ENCODE results near the gene EML4.
A peak's percentile ranks its signal among the peaks of the same experiment; 100 is the strongest.
"Not testable (repeated sequence)": the region's sequence is repeated elsewhere in the genome, so short reads cannot be mapped to it uniquely, and the experiment has no call there.

The EML4 gene

GRCh38 chr2:42169874-42170521 is 845 bp downstream of the EML4 start:
- H3K9me3 Mint-ChIP-seq: no peaks in the 10 kb centered on the region
- no peak overlapping the region for H3K27ac Mint-ChIP-seq
- no peaks in the 10 kb centered on the region for H3K36me3 Mint-ChIP-seq (ENCODE audit: low read depth)
- no peak for TF ChIP-seq CTCF (IDR thresholded peaks at IDR 0.05)
- peak; percentile 7 for DNase-seq
- H3K4me1 Mint-ChIP-seq: no peaks in the 10 kb centered on the region
- H3K27me3 Mint-ChIP-seq (ENCODE audit: low read depth, poor library complexity): no peaks in the 10 kb centered on the region
- H3K4me3 Mint-ChIP-seq: no peak overlapping the region

GRCh38 chr2:42170619-42171395 is 1.7 kb downstream of the EML4 start:
- Mint-ChIP-seq H3K4me1 (no peaks in the 10 kb centered on the region), H3K27ac (no peak overlapping the region), H3K9me3 (no peaks in the 10 kb centered on the region), H3K36me3 (ENCODE audit: low read depth) (peaks cover 2% of the 10 kb centered on the region), H3K27me3 (ENCODE audit: low read depth, poor library complexity) (no peaks in the 10 kb centered on the region), H3K4me3 (no peak overlapping the region)
- TF ChIP-seq CTCF (IDR thresholded peaks at IDR 0.05): no peak
- DNase-seq: no peak

- Mint-ChIP-seq H3K27me3 (ENCODE audit: low read depth, poor library complexity) (no peaks in the 10 kb centered on the region), H3K9me3 (no peaks in the 10 kb centered on the region), H3K27ac (no peak overlapping the region), H3K36me3 (ENCODE audit: low read depth) (peaks cover 9% of the 10 kb centered on the region), H3K4me3 (no peak overlapping the region), H3K4me1 (no peaks in the 10 kb centered on the region)
- no peak for DNase-seq
- no peak for TF ChIP-seq CTCF (IDR thresholded peaks at IDR 0.05)
Measured at GRCh38 chr2:42171396-42171980, 2.3 kb downstream of the EML4 start.

- Mint-ChIP-seq H3K27ac (no peak overlapping the region), H3K36me3 (ENCODE audit: low read depth) (peaks cover 10% of the 10 kb centered on the region), H3K27me3 (ENCODE audit: low read depth, poor library complexity) (no peaks in the 10 kb centered on the region), H3K9me3 (no peaks in the 10 kb centered on the region), H3K4me1 (no peaks in the 10 kb centered on the region), H3K4me3 (no peak overlapping the region)
- no peak for DNase-seq
- no peak for TF ChIP-seq CTCF (IDR thresholded peaks at IDR 0.05)
Measured at GRCh38 chr2:42172020-42172419, 2.9 kb downstream of the EML4 start.

GRCh38 chr2:42172566-42172965 is 3.4 kb downstream of the EML4 start:
- H3K9me3 Mint-ChIP-seq: no peaks in the 10 kb centered on the region
- H3K27me3 Mint-ChIP-seq (ENCODE audit: low read depth, poor library complexity): peaks cover 2% of the 10 kb centered on the region
- no peak for DNase-seq
- H3K36me3 Mint-ChIP-seq (ENCODE audit: low read depth): peaks cover 13% of the 10 kb centered on the region
- no peaks in the 10 kb centered on the region for H3K4me1 Mint-ChIP-seq
- TF ChIP-seq CTCF (IDR thresholded peaks at IDR 0.05): no peak
- no peak overlapping the region for H3K27ac Mint-ChIP-seq
- no peak overlapping the region for H3K4me3 Mint-ChIP-seq

GRCh38 chr2:42173467-42173866 is 4.3 kb downstream of the EML4 start:
- peaks cover 21% of the 10 kb centered on the region for H3K36me3 Mint-ChIP-seq (ENCODE audit: low read depth)
- H3K4me1 Mint-ChIP-seq; DNase-seq; H3K27me3 Mint-ChIP-seq (ENCODE audit: low read depth, poor library complexity); H3K4me3 Mint-ChIP-seq; H3K9me3 Mint-ChIP-seq; H3K27ac Mint-ChIP-seq: not testable (repeated sequence)
